GM21367 (cell line): ENCODE measurements around the gene ADH7.
"Not testable (repeated sequence)": the region's sequence is repeated elsewhere in the genome, so short reads cannot be mapped to it uniquely, and the experiment has no call there.

Experiments
- ATAC-seq: cut with Tn5 transposase; IDR thresholded peaks from one replicate; pipeline ENCODE4 v1.9.1; 2021; ENCODE audit not compliant: unreplicated experiment

Gene ADH7

GRCh38 chr4:99382745-99383360 is 52.3 kb downstream of the ADH7 start:
- ATAC-seq = no peak

DNA sequence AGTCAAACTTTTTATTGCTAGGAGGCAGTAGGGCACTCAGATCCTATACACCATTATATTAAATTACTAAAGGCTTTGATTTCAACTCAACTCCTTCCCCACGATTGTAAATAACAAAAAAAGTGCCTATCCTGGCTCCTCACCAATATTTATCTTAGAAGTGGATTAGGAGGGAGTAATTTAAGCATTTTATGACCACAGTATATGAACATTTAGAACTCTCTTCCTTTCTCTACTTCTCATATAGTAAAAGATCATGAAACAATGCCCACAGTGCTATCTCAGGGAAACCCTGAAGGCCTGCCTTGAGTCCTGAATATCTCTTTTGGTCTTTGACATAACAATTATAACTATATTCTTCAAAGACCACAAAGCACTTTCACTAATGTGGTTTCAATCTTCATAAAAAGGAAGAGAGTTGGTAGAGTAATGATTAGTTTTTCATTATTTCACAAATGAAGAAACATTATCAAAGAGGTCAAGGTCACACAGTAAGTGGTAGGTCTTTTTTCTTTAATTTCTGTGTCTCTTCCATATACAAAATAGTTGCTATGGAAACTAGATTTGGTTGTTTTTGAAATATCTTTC is 53.5 kb downstream of the ADH7 start:
- no peak for ATAC-seq

GRCh38 chr4:99379571-99379970 is 55.6 kb downstream of the ADH7 start:
- no peak for ATAC-seq

DNA sequence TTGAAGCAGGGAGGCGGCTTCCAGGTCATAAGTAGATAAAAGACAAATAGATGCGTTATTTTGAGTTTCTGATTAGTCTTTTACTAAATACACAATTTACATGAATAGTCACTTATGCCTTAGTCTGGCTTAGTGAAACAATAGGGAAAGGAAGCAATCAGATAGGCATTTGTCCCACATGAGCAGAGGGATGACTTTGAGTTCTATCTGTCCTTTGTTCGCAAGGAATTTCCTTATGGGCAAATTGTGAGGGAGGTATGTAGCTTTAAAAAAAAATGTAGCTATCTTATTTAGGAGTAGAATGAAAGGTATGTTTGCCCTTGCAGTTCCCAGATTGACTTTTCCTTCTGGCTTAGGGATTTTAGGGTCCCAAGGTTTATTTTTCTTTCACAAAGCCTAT is 56.3 kb downstream of the ADH7 start:
- no peak for ATAC-seq

- not testable (repeated sequence) for ATAC-seq
These were observed 57.8 kb downstream of the ADH7 start for GRCh38 chr4:99377341-99377740.

DNA sequence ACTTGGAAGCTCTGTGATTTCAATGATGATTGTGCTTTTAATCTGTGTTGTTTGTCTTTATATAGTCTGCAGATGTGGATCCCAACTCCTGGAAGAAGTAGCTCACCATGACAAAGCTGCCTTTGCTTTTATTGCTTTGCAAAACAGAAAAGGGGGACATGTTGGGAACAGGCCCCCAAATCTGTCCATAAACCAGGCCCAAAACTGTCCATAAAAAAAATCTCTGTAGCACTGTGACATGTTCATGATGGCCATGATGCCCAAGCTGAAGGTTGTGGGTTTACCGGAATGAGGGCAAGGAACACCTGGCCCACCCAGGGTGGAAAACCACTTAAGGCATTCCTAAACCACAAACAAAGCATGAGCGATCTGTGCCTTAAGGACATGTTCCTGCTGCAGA is 62.7 kb downstream of the ADH7 start:
- not testable (repeated sequence) for ATAC-seq

DNA sequence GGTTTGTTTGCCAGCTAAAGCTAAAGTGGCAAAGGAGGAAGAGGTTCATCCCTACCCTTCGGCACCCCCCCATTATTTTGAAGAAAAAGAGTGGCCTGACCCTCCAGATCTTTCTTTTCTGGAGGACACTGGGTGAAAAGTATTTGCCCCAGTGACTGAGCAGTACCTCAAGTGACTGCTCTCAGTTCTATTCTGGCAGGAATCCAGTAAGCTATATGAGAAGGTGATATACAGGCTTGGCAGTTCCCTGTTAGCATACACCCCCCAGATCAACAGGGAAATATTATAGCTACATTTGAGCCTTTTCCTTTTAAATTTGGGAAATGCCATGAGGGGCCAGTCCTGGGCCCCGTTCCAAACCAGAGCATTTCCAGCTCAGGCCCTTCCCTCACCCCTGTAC is 67.3 kb downstream of the ADH7 start:
- not testable (repeated sequence) for ATAC-seq

DNA sequence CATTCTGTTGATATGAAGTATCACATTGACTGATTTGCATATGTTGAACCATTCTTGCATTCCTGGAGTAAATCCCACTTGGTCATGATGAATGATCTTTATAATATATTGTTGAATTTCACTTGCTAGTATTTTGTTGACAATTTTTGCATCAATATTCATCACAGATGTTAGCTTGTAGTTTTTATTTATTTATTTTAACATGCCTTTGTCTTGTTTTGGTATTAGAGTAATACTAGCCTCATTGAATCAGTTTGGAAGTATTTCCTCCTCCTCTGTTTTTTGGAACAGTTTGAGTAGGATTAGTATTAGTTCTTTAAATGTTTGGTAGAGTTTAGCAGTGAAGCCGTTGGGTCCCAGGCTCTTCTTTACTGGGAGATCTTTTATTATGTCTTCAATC is 68.7 kb downstream of the ADH7 start:
- no peak for ATAC-seq

- ATAC-seq = no peak
These were observed 72.4 kb downstream of the ADH7 start for GRCh38 chr4:99362768-99363167.
